DND-41 (cell line): ENCODE data around the gene MICAL2.

Source experiments
- CTCF ChIP-seq: IDR thresholded peaks from 2 replicates; pipeline ENCODE4 v1.5.1; 2012; ENCODE audit warnings: borderline replicate concordance, low read length, moderate library complexity, mild to moderate bottlenecking; ENCODE audit not compliant: poor library complexity, severe bottlenecking; ENCODE audit errors: extremely low read depth
- EZH2 ChIP-seq: IDR thresholded peaks from 3 replicates; pipeline ENCODE4 v1.6.1; 2012; ENCODE audit warnings: borderline replicate concordance, low read depth, mild to moderate bottlenecking, moderate library complexity, low read length, inconsistent platforms; ENCODE audit not compliant: severe bottlenecking

DNA sequence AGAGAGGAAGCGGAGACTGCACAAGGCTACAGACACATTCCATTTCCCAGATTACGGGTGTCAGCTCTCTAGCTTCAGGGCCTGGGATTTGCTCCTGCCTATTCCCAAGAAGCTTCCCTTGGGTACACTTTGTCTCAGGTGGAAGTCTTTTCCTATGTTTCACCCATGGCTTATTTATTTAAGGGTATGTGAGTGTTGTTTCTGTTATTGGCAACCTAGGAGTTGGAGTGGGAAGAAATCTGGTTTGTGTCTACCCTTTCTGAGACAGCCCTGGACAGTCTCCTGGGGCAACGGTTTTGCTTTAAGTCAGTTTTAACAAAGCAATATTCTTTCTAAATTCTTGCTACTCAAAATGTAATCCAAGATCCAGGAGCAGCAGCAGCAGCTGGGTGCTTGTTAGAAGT is 127.0 kb downstream of the MICAL2 start:
- TF ChIP-seq CTCF (no peak), EZH2 (no peak)
